WTC11 (cell line): Measurements from ENCODE around the gene FAM193A. TPM values are rescaled to one million over a fixed set of nuclear protein-coding genes. Genes with fewer than 3 reads are reported as not detected.

Experiments
- ATAC-seq: fragments of 200-7000 bp; cut with Tn5 transposase; 2 replicates; pipeline ENCODE4 v1.10.0; 2021; ENCODE audit warnings: mild to moderate bottlenecking, moderate library complexity
- CTCF ChIA-PET: fragments of 300-600 bp; sonication (Branson Sonifier 250); formaldehyde crosslinking; loops from one replicate; lab custom pipeline; 2021; ENCODE audit warnings: antibody characterized with exemption; lab: Charles Lee
- POLR2A ChIA-PET: fragments of 350-600 bp; sonication (Branson Sonifier 250); formaldehyde crosslinking; loops from one replicate; lab custom pipeline; 2021; ENCODE audit warnings: antibody characterized with exemption; lab: Charles Lee
- DNase-seq: peaks from one replicate; pipeline ENCODE4 v3.0.0; 2021; ENCODE audit warnings: low spot score
- H3K27ac Mint-ChIP-seq: 2 replicates; pipeline ENCODE4 v1.8.0; 2021; ENCODE audit warnings: mixed read lengths
- H3K27me3 Mint-ChIP-seq: 2 replicates; pipeline ENCODE4 v1.8.0; 2021; ENCODE audit warnings: low read depth, mild to moderate bottlenecking, moderate library complexity, mixed read lengths
- H3K36me3 Mint-ChIP-seq: 2 replicates; pipeline ENCODE4 v1.8.0; 2021; ENCODE audit warnings: mixed read lengths
- H3K4me1 Mint-ChIP-seq: 2 replicates; pipeline ENCODE4 v1.8.0; 2022; ENCODE audit warnings: mixed read lengths
- H3K4me3 Mint-ChIP-seq: 2 replicates; pipeline ENCODE4 v1.8.0; 2021; ENCODE audit warnings: mild to moderate bottlenecking, moderate library complexity, mixed read lengths
- H3K9me3 Mint-ChIP-seq: 2 replicates; pipeline ENCODE4 v1.8.0; 2021; ENCODE audit warnings: mixed read lengths
- ATF1 ChIP-seq: sonication (generic); formaldehyde crosslinking; IDR thresholded peaks from 2 replicates; pipeline ENCODE4 v1.8.1; 2023; ENCODE audit warnings: mild to moderate bottlenecking, moderate library complexity, missing genetic modification reagents
- CREB1 ChIP-seq: sonication (generic); formaldehyde crosslinking; IDR thresholded peaks from 2 replicates; pipeline ENCODE4 v1.8.0; 2023; ENCODE audit warnings: mild to moderate bottlenecking, missing genetic modification reagents
- ELF4 ChIP-seq: sonication (generic); formaldehyde crosslinking; IDR thresholded peaks from 2 replicates; pipeline ENCODE4 v1.8.1; 2022; ENCODE audit warnings: low read depth, mild to moderate bottlenecking, moderate library complexity, missing genetic modification reagents
- GABPB1 ChIP-seq: sonication (generic); formaldehyde crosslinking; IDR thresholded peaks from 2 replicates; pipeline ENCODE4 v1.8.1; 2023; ENCODE audit warnings: mild to moderate bottlenecking, missing genetic modification reagents
- GRHL2 ChIP-seq: fragments of 250-450 bp; sonication (Bioruptor Pico); IDR thresholded peaks from 2 replicates; pipeline ENCODE4 v1.8.0; 2022; ENCODE audit warnings: mild to moderate bottlenecking, moderate library complexity; ENCODE audit not compliant: insufficient replicate concordance, severe bottlenecking
- HMGA2 ChIP-seq: fragments of 250-450 bp; sonication (Bioruptor Pico); IDR thresholded peaks from 2 replicates; pipeline ENCODE4 v1.4.0; 2021; ENCODE audit warnings: mild to moderate bottlenecking, moderate library complexity
- NFE2L1 ChIP-seq: sonication (generic); formaldehyde crosslinking; IDR thresholded peaks from 2 replicates; pipeline ENCODE4 v1.8.1; 2023; ENCODE audit warnings: missing genetic modification reagents
- NFYB ChIP-seq: sonication (generic); formaldehyde crosslinking; conservative IDR thresholded peaks from 2 replicates; pipeline ENCODE4 v1.8.0; 2022; ENCODE audit warnings: low read depth, missing genetic modification reagents
- OVOL2 ChIP-seq: fragments of 250-450 bp; sonication (Bioruptor Pico); IDR thresholded peaks from 2 replicates; pipeline ENCODE4 v1.9.0; 2021; ENCODE audit warnings: mild to moderate bottlenecking, borderline replicate concordance
- PRRX2 ChIP-seq: fragments of 250-450 bp; sonication (Bioruptor Pico); IDR thresholded peaks from 2 replicates; pipeline ENCODE4 v1.8.0; 2021; ENCODE audit warnings: mild to moderate bottlenecking
- ZNF138 ChIP-seq: sonication (generic); formaldehyde crosslinking; conservative IDR thresholded peaks from 2 replicates; pipeline ENCODE4 v1.8.1; 2022; ENCODE audit warnings: mild to moderate bottlenecking, moderate library complexity, missing genetic modification reagents
- ZNF396 ChIP-seq: fragments of 250-450 bp; sonication (Bioruptor Pico); IDR thresholded peaks from 2 replicates; pipeline ENCODE4 v1.8.0; 2021; ENCODE audit warnings: mild to moderate bottlenecking, moderate library complexity, borderline replicate concordance
- ZNF423 ChIP-seq: fragments of 250-450 bp; sonication (Bioruptor Pico); IDR thresholded peaks from 2 replicates; pipeline ENCODE4 v2.1.2; 2022; ENCODE audit warnings: mild to moderate bottlenecking, moderate library complexity
- ZNF671 ChIP-seq: fragments of 250-450 bp; sonication (Bioruptor Pico); IDR thresholded peaks from 2 replicates; pipeline ENCODE4 v1.8.0; 2021; ENCODE audit warnings: mild to moderate bottlenecking
- total RNA-seq: library from RNA; stranded (reverse); gene quantifications from 3 replicates; pipeline ENCODE4 v1.2.3, GENCODE V29; 2021
- TF ChIP-seq, protein P1 (sequence below): sonication (generic); formaldehyde crosslinking; IDR thresholded peaks from 2 replicates; pipeline ENCODE4 v1.8.0; 2022; ENCODE audit warnings: missing genetic modification reagents
- TF ChIP-seq, protein P2 (sequence below): sonication (generic); formaldehyde crosslinking; IDR thresholded peaks from 2 replicates; pipeline ENCODE4 v1.8.1; 2023; ENCODE audit warnings: mild to moderate bottlenecking, missing genetic modification reagents
- TF ChIP-seq, protein P3 (sequence below): fragments of 250-450 bp; sonication (Bioruptor Pico); IDR thresholded peaks from 2 replicates; pipeline ENCODE4 v2.1.2; 2022; ENCODE audit warnings: mild to moderate bottlenecking, moderate library complexity
- TF ChIP-seq, protein P4 (sequence below): sonication (generic); formaldehyde crosslinking; IDR thresholded peaks from 2 replicates; pipeline ENCODE4 v1.8.1; 2022; ENCODE audit warnings: mild to moderate bottlenecking, moderate library complexity, missing genetic modification reagents
- TF ChIP-seq, protein P5 (sequence below): sonication (generic); formaldehyde crosslinking; conservative IDR thresholded peaks from 2 replicates; pipeline ENCODE4 v1.8.1; 2023; ENCODE audit warnings: mild to moderate bottlenecking, low read depth, missing genetic modification reagents, moderate library complexity
- TF ChIP-seq, protein P6 (sequence below): sonication (generic); formaldehyde crosslinking; IDR thresholded peaks from 2 replicates; pipeline ENCODE4 v1.8.1; 2023; ENCODE audit warnings: mild to moderate bottlenecking, missing genetic modification reagents, moderate library complexity

The FAM193A gene
- total RNA-seq, 1 experiment from 2014 or later: 28.1 TPM

DNA sequence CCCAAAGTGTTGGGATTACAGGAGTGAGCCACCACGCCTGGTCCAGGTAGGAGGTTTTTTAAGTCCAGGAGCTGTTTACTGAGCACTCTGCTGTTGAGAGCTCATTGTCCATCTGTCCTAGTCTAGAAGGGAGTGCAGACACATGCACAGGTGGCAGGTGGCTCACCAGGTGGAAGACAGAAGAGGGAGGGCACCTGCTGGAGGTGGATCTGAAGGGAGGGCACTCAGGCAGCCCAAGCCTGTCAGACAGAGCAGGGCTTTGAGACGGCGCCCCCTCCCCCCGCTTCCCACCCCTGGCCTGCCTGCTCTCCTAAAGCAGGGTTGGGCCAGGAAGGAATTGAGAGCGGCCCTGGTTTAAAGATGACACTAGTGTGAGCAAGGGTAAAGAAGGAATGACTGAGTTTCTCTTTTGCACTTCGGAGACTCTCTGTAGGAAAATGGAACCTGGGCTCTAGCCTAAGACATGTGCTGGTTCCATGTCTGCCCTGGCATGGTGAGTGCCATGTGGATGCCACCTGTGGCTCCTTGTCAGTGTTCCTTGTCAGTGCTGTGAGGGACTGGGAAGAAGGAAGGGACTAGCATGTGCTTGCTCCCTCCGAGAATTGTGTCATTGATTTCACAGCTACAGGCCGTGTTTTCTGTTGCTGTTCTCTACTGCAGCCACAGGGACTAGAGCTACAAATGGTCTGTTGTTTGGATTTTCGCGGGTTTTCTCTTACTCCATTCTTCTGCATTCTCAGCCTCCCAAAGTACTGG, 111.1 kb downstream of the FAM193A start:
- no peak for TF ChIP-seq NFYB (CRISPR knock-in tag)
- no peak for TF ChIP-seq PRRX2 (CRISPR knock-in tag)
- TF ChIP-seq ELF4 (CRISPR knock-in tag): no peak
- no peak for TF ChIP-seq ATF1
- TF ChIP-seq ZNF138 (CRISPR knock-in tag): no peak
- TF ChIP-seq ZNF396 (CRISPR knock-in tag): no peak
- TF ChIP-seq OVOL2: no peak
- TF ChIP-seq, protein P1, sequence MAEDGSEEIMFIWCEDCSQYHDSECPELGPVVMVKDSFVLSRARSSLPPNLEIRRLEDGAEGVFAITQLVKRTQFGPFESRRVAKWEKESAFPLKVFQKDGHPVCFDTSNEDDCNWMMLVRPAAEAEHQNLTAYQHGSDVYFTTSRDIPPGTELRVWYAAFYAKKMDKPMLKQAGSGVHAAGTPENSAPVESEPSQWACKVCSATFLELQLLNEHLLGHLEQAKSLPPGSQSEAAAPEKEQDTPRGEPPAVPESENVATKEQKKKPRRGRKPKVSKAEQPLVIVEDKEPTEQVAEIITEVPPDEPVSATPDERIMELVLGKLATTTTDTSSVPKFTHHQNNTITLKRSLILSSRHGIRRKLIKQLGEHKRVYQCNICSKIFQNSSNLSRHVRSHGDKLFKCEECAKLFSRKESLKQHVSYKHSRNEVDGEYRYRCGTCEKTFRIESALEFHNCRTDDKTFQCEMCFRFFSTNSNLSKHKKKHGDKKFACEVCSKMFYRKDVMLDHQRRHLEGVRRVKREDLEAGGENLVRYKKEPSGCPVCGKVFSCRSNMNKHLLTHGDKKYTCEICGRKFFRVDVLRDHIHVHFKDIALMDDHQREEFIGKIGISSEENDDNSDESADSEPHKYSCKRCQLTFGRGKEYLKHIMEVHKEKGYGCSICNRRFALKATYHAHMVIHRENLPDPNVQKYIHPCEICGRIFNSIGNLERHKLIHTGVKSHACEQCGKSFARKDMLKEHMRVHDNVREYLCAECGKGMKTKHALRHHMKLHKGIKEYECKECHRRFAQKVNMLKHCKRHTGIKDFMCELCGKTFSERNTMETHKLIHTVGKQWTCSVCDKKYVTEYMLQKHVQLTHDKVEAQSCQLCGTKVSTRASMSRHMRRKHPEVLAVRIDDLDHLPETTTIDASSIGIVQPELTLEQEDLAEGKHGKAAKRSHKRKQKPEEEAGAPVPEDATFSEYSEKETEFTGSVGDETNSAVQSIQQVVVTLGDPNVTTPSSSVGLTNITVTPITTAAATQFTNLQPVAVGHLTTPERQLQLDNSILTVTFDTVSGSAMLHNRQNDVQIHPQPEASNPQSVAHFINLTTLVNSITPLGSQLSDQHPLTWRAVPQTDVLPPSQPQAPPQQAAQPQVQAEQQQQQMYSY (CRISPR knock-in tag): no peak
- TF ChIP-seq, protein P2, sequence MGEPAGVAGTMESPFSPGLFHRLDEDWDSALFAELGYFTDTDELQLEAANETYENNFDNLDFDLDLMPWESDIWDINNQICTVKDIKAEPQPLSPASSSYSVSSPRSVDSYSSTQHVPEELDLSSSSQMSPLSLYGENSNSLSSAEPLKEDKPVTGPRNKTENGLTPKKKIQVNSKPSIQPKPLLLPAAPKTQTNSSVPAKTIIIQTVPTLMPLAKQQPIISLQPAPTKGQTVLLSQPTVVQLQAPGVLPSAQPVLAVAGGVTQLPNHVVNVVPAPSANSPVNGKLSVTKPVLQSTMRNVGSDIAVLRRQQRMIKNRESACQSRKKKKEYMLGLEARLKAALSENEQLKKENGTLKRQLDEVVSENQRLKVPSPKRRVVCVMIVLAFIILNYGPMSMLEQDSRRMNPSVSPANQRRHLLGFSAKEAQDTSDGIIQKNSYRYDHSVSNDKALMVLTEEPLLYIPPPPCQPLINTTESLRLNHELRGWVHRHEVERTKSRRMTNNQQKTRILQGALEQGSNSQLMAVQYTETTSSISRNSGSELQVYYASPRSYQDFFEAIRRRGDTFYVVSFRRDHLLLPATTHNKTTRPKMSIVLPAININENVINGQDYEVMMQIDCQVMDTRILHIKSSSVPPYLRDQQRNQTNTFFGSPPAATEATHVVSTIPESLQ (CRISPR knock-in tag): no peak
- no peak for TF ChIP-seq GABPB1 (CRISPR knock-in tag)
- TF ChIP-seq, protein P3, sequence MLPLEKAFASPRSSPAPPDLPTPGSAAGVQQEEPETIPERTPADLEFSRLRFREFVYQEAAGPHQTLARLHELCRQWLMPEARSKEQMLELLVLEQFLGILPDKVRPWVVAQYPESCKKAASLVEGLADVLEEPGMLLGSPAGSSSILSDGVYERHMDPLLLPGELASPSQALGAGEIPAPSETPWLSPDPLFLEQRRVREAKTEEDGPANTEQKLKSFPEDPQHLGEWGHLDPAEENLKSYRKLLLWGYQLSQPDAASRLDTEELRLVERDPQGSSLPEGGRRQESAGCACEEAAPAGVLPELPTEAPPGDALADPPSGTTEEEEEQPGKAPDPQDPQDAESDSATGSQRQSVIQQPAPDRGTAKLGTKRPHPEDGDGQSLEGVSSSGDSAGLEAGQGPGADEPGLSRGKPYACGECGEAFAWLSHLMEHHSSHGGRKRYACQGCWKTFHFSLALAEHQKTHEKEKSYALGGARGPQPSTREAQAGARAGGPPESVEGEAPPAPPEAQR (CRISPR knock-in tag): no peak
- TF ChIP-seq CREB1 (CRISPR knock-in tag): no peak
- TF ChIP-seq HMGA2 (CRISPR knock-in tag): no peak
- TF ChIP-seq, protein P4, sequence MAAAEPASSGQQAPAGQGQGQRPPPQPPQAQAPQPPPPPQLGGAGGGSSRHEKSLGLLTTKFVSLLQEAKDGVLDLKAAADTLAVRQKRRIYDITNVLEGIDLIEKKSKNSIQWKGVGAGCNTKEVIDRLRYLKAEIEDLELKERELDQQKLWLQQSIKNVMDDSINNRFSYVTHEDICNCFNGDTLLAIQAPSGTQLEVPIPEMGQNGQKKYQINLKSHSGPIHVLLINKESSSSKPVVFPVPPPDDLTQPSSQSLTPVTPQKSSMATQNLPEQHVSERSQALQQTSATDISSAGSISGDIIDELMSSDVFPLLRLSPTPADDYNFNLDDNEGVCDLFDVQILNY (CRISPR knock-in tag): no peak
- no peak for TF ChIP-seq ZNF423 (CRISPR knock-in tag)
- TF ChIP-seq ZNF671 (CRISPR knock-in tag): no peak
- no peak for TF ChIP-seq GRHL2 (CRISPR knock-in tag)
- TF ChIP-seq, protein P5, sequence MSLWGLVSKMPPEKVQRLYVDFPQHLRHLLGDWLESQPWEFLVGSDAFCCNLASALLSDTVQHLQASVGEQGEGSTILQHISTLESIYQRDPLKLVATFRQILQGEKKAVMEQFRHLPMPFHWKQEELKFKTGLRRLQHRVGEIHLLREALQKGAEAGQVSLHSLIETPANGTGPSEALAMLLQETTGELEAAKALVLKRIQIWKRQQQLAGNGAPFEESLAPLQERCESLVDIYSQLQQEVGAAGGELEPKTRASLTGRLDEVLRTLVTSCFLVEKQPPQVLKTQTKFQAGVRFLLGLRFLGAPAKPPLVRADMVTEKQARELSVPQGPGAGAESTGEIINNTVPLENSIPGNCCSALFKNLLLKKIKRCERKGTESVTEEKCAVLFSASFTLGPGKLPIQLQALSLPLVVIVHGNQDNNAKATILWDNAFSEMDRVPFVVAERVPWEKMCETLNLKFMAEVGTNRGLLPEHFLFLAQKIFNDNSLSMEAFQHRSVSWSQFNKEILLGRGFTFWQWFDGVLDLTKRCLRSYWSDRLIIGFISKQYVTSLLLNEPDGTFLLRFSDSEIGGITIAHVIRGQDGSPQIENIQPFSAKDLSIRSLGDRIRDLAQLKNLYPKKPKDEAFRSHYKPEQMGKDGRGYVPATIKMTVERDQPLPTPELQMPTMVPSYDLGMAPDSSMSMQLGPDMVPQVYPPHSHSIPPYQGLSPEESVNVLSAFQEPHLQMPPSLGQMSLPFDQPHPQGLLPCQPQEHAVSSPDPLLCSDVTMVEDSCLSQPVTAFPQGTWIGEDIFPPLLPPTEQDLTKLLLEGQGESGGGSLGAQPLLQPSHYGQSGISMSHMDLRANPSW (CRISPR knock-in tag): no peak
- no peak for TF ChIP-seq NFE2L1
- TF ChIP-seq, protein P6, sequence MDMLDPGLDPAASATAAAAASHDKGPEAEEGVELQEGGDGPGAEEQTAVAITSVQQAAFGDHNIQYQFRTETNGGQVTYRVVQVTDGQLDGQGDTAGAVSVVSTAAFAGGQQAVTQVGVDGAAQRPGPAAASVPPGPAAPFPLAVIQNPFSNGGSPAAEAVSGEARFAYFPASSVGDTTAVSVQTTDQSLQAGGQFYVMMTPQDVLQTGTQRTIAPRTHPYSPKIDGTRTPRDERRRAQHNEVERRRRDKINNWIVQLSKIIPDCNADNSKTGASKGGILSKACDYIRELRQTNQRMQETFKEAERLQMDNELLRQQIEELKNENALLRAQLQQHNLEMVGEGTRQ (CRISPR knock-in tag): no peak
- no peak for DNase-seq
- Mint-ChIP-seq H3K4me3 (no peak overlapping the region), H3K9me3 (peaks cover 7% of the 10 kb centered on the region), H3K27me3 (no peaks in the 10 kb centered on the region), H3K27ac (no peak overlapping the region), H3K4me1 (no peaks in the 10 kb centered on the region), H3K36me3 (peaks cover 52% of the 10 kb centered on the region)
- ChIA-PET POLR2A (no interaction called here), CTCF (interaction anchor here (0.9 kb wide), 1 partner anchor 9 kb away, joined by 3 read pairs; no protein-coding TSS in a partner anchor)
- no peak; the same call in 1 of the 2 replicates for ATAC-seq
